HG02840 (cell line): ENCODE measurements around the gene ARHGAP10.

ENCODE experiments used
- ATAC-seq: cut with Tn5 transposase; IDR thresholded peaks from one replicate; pipeline ENCODE4 v1.9.1; 2021; ENCODE audit warnings: mild to moderate bottlenecking, moderate library complexity, moderate number of reproducible peaks; ENCODE audit not compliant: unreplicated experiment, low FRiP score

Gene ARHGAP10

GRCh38 chr4:148007792-148008191, 275.9 kb downstream of the ARHGAP10 start:
- no peak for ATAC-seq

- no peak for ATAC-seq
These were observed 283.2 kb downstream of the ARHGAP10 start for GRCh38 chr4:148015058-148015457.

- ATAC-seq = no peak
These were observed 283.6 kb downstream of the ARHGAP10 start for GRCh38 chr4:148015468-148015867.

GRCh38 chr4:148016063-148016637, 284.3 kb downstream of the ARHGAP10 start:
- ATAC-seq = no peak

- no peak for ATAC-seq
These were observed 285.9 kb downstream of the ARHGAP10 start for GRCh38 chr4:148017801-148018200.

GRCh38 chr4:148021686-148022085, 289.8 kb downstream of the ARHGAP10 start:
- ATAC-seq = no peak

- ATAC-seq = no peak
These were observed 291.1 kb downstream of the ARHGAP10 start for GRCh38 chr4:148022975-148023374.

- no peak for ATAC-seq
These were observed 291.8 kb downstream of the ARHGAP10 start for GRCh38 chr4:148023512-148024181.

GRCh38 chr4:148025981-148026380, 294.1 kb downstream of the ARHGAP10 start:
- ATAC-seq = no peak

GRCh38 chr4:148027201-148027600, 295.3 kb downstream of the ARHGAP10 start:
- ATAC-seq = no peak

GRCh38 chr4:148029781-148030180, 297.9 kb downstream of the ARHGAP10 start:
- ATAC-seq = no peak

GRCh38 chr4:148030193-148030873, 298.4 kb downstream of the ARHGAP10 start:
- no peak for ATAC-seq

- no peak for ATAC-seq
These were observed 302.9 kb downstream of the ARHGAP10 start for GRCh38 chr4:148034813-148035212.

GRCh38 chr4:148041606-148042329, 309.9 kb downstream of the ARHGAP10 start:
- ATAC-seq = no peak

GRCh38 chr4:148044089-148044911, 312.4 kb downstream of the ARHGAP10 start:
- ATAC-seq = peak; percentile 29

GRCh38 chr4:148044912-148045352, 313.0 kb downstream of the ARHGAP10 start:
- peak; percentile 93 for ATAC-seq

- ATAC-seq = no peak
These were observed 316.7 kb downstream of the ARHGAP10 start for GRCh38 chr4:148048598-148048997.

- no peak for ATAC-seq
These were observed 319.5 kb downstream of the ARHGAP10 start for GRCh38 chr4:148051403-148051802.

GRCh38 chr4:148052448-148052847, 320.6 kb downstream of the ARHGAP10 start:
- ATAC-seq = no peak

- no peak for ATAC-seq
These were observed 321.6 kb downstream of the ARHGAP10 start for GRCh38 chr4:148053298-148054003.
